Panc1 (cell line): ENCODE results near the gene ATP2A3. TPM values are rescaled to one million over a fixed set of nuclear protein-coding genes. Genes with fewer than 3 reads are reported as not detected.

Experiments
- ATAC-seq: fragments of 200-7000 bp; cut with Tn5 transposase; 2 replicates; pipeline ENCODE4 v1.9.1; 2020; ENCODE audit warnings: mild to moderate bottlenecking, moderate library complexity
- BruUV-seq: library from RNA; stranded (reverse); fragments of 400-500 nt; replicated peaks from 2 replicates; lab custom pipeline; 2021; lab: Mats Ljungman, UMichigan
- CTCF ChIA-PET: fragments of 300-600 bp; sonication (Branson Sonifier 250); formaldehyde crosslinking; loops from one replicate; lab custom pipeline; 2022; ENCODE audit warnings: antibody characterized with exemption; lab: Charles Lee
- POLR2A ChIA-PET: fragments of 300-600 bp; sonication (Branson Sonifier 250); formaldehyde crosslinking; loops from one replicate; lab custom pipeline; 2022; ENCODE audit warnings: antibody characterized with exemption; lab: Charles Lee
- DNase-seq: peaks from one replicate; pipeline ENCODE4 v3.0.0-alpha.2; 2010; ENCODE audit warnings: low read depth, low spot score
- H3K27ac ChIP-seq: 2 replicates; pipeline ENCODE4 v1.5.1; 2011; ENCODE audit warnings: mild to moderate bottlenecking, low read length, inconsistent platforms
- H3K27me3 ChIP-seq: fragments of 200-500 bp; sonication (Bioruptor generic); 2 replicates; pipeline ENCODE4 v1.6.0; 2014; ENCODE audit warnings: low read length, inconsistent platforms; ENCODE audit not compliant: control insufficient read depth, insufficient read depth
- H3K36me3 ChIP-seq: fragments of 200-500 bp; sonication (Bioruptor generic); 2 replicates; pipeline ENCODE4 v1.5.1; 2014; ENCODE audit warnings: inconsistent platforms, mild to moderate bottlenecking, low read length, moderate library complexity; ENCODE audit not compliant: control insufficient read depth, insufficient read depth
- H3K4me1 ChIP-seq: 2 replicates; pipeline ENCODE4 v1.5.1; 2011; ENCODE audit warnings: inconsistent platforms, mild to moderate bottlenecking, low read length, moderate library complexity; ENCODE audit not compliant: control insufficient read depth, insufficient read depth
- H3K4me3 ChIP-seq, 2 experiments: 2 replicates each; pipeline ENCODE4 v1.5.1; 2011 to 2012; ENCODE audit warnings: low read depth in 2 of 2, low read length in 2 of 2, mild to moderate bottlenecking in 2 of 2, inconsistent platforms in 1 of 2, moderate library complexity in 1 of 2
- H3K9me3 ChIP-seq: fragments of 200-500 bp; sonication (Bioruptor generic); 2 replicates; pipeline ENCODE4 v1.5.1; 2014; ENCODE audit warnings: low read depth, mild to moderate bottlenecking, inconsistent platforms, low read length, moderate library complexity; ENCODE audit not compliant: control insufficient read depth, insufficient read depth
- CTCF ChIP-seq: fragments of 450-650 bp; IDR thresholded peaks from 2 replicates; pipeline ENCODE4 v1.5.1; 2017; ENCODE audit warnings: mild to moderate bottlenecking
- POLR2AphosphoS5 ChIP-seq: IDR thresholded peaks from 2 replicates; pipeline ENCODE4 v1.6.1; 2012; ENCODE audit warnings: mild to moderate bottlenecking, low read depth, low read length, moderate library complexity
- SIN3A ChIP-seq: IDR thresholded peaks from 2 replicates; pipeline ENCODE4 v1.6.1; 2012; ENCODE audit warnings: low read depth, mild to moderate bottlenecking, low read length, moderate library complexity, borderline replicate concordance; ENCODE audit not compliant: insufficient read depth
- TCF7L2 ChIP-seq: IDR thresholded peaks from 2 replicates; pipeline ENCODE4 v1.6.1; 2011; ENCODE audit warnings: mild to moderate bottlenecking, low read depth, low read length, inconsistent platforms
- in situ Hi-C: cut with HindIII; loops from 2 replicates; pipeline ENCODE4 v1.10.0; 2016; ENCODE audit warnings: low sequenced_read_pairs, low pct_unique_long_range_greater_than_20kb
- intact Hi-C: fragments of 100-400 bp; cut with micrococcal nuclease; formaldehyde crosslinking; loops from one replicate; pipeline ENCODE4 v1.10.0; 2022; ENCODE audit not compliant: unreplicated experiment
- total RNA-seq: library from RNA; stranded (reverse); gene quantifications from one replicate; pipeline ENCODE4 v1.2.1, GENCODE V29; 2021; ENCODE audit not compliant: unreplicated experiment
- TF ChIP-seq, protein P1 (sequence below), 2 experiments: IDR thresholded peaks; 2 replicates each; pipeline ENCODE4 v1.6.1; 2011 to 2012; ENCODE audit warnings: low read depth in 2 of 2, control low read depth in 1 of 2, low read length in 1 of 2, mild to moderate bottlenecking in 1 of 2, moderate library complexity in 1 of 2; ENCODE audit not compliant: insufficient read depth in 1 of 2

Gene ATP2A3
- total RNA-seq, 1 experiment from 2014 or later, result 29.7 TPM

DNA sequence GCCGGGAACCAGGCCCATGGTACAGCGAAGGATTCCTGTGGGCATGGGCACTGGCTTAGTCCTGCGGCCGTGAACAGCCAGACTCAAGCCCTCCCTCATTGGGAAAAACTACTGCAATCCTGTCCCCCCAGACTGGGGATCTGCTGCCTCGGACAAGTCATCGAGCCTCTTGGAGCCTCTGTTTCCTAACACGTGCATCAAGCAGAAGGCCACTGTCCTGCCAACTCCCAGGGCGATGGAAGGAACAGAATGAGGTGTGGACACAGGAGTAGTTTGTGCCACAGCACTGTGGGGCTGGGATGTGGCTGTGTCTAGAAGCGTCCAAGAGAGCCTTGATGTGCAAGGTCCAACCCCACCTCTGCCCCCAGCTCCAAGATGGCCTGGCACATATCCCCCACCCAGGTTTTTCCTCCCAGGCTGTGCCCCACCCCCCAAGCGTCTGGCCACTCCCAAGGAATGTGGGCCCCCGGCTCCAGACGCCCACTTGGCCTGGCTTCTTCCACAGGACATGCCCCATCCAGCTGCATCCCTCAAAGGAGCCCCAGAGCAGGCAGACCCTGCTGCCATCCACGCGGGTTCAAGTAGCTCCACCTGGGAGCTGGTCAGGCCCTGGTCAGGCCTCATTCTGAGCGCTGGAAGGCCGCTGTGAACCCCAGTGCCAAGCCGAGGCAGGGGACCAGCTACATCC, 74.8 kb downstream of the ATP2A3 start:
- no peaks in the 10 kb centered on the region for H3K27me3 ChIP-seq
- CTCF ChIA-PET, result no interaction called here

GRCh38 chr17:3888343-3889171, 75.7 kb downstream of the ATP2A3 start:
- TF ChIP-seq SIN3A (no peak), CTCF (no peak), TCF7L2 (no peak), POLR2AphosphoS5 (no peak)
- TF ChIP-seq, protein P1, sequence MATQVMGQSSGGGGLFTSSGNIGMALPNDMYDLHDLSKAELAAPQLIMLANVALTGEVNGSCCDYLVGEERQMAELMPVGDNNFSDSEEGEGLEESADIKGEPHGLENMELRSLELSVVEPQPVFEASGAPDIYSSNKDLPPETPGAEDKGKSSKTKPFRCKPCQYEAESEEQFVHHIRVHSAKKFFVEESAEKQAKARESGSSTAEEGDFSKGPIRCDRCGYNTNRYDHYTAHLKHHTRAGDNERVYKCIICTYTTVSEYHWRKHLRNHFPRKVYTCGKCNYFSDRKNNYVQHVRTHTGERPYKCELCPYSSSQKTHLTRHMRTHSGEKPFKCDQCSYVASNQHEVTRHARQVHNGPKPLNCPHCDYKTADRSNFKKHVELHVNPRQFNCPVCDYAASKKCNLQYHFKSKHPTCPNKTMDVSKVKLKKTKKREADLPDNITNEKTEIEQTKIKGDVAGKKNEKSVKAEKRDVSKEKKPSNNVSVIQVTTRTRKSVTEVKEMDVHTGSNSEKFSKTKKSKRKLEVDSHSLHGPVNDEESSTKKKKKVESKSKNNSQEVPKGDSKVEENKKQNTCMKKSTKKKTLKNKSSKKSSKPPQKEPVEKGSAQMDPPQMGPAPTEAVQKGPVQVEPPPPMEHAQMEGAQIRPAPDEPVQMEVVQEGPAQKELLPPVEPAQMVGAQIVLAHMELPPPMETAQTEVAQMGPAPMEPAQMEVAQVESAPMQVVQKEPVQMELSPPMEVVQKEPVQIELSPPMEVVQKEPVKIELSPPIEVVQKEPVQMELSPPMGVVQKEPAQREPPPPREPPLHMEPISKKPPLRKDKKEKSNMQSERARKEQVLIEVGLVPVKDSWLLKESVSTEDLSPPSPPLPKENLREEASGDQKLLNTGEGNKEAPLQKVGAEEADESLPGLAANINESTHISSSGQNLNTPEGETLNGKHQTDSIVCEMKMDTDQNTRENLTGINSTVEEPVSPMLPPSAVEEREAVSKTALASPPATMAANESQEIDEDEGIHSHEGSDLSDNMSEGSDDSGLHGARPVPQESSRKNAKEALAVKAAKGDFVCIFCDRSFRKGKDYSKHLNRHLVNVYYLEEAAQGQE (IDR thresholded peaks at IDR 0.05; ENCODE audit: insufficient read depth in 1 of 2, low read depth in 2 of 2, low read length in 1 of 2), result no peak
- no peaks in the 10 kb centered on the region; the same call in 1 of the 2 replicates for H3K36me3 ChIP-seq
- no peaks in the 10 kb centered on the region for H3K27me3 ChIP-seq
- BruUV-seq, result no TSS peak
- peak overlapping the region in 1 of 2 experiments; percentile 11; a peak in 1 of 4 replicates for H3K4me3 ChIP-seq
- POLR2A ChIA-PET, result no interaction called here
- H3K4me1 ChIP-seq, result peaks cover 56% of the 10 kb centered on the region
- intact Hi-C loops, result no loop called here
- no peaks in the 10 kb centered on the region for H3K9me3 ChIP-seq
- peak overlapping the region; percentile 77 for H3K27ac ChIP-seq
- peak; percentile 37 for ATAC-seq
- CTCF ChIA-PET, result no interaction called here
- no peak for DNase-seq
- in situ Hi-C loops, result no loop called here

More for the DNA sequence above, 74.8 kb downstream of the ATP2A3 start:
- peaks cover 56% of the 10 kb centered on the region for H3K4me1 ChIP-seq
- H3K36me3 ChIP-seq, result no peaks in the 10 kb centered on the region; the same call in 1 of the 2 replicates
- no peaks in the 10 kb centered on the region for H3K9me3 ChIP-seq
- intact Hi-C loops (no loop called here), in situ Hi-C loops (no loop called here)
- POLR2A ChIA-PET, result no interaction called here
- H3K4me3 ChIP-seq, result peak overlapping the region in 1 of 2 experiments; percentile 4; a peak in 1 of 4 replicates
- DNase-seq (no peak), ATAC-seq (no peak)
- peak overlapping the region; percentile 77 for H3K27ac ChIP-seq
- BruUV-seq, result no TSS peak
- TF ChIP-seq TCF7L2 (no peak), POLR2AphosphoS5 (no peak), CTCF (no peak), SIN3A (no peak)
- TF ChIP-seq, protein P1 (IDR thresholded peaks at IDR 0.05; ENCODE audit: insufficient read depth in 1 of 2, low read depth in 2 of 2, low read length in 1 of 2), result no peak
